Neural progenitor cell (in vitro differentiated cells): ENCODE measurements around the gene AK1. TPM values are rescaled to one million over a fixed set of nuclear protein-coding genes. Genes with fewer than 3 reads are reported as not detected.

ENCODE experiments used
- DNase-seq: peaks from one replicate; pipeline ENCODE4 v3.0.0-alpha.2; 2016; ENCODE audit warnings: low spot score
- H2AFZ ChIP-seq: fragments of 200-600 bp; sonication (generic); replicated peaks from 2 replicates; pipeline ENCODE4 v1.6.1; 2016; ENCODE audit warnings: antibody characterized with exemption
- H3F3A ChIP-seq: fragments of 200-600 bp; sonication (generic); 2 replicates; pipeline ENCODE4 v1.6.1; 2016; ENCODE audit warnings: antibody characterized with exemption, low read depth
- H3K27ac ChIP-seq: fragments of 200-600 bp; sonication (generic); 2 replicates; pipeline ENCODE4 v1.5.1; 2016; ENCODE audit warnings: mild to moderate bottlenecking
- H3K27me3 ChIP-seq: fragments of 200-600 bp; sonication (generic); 2 replicates; pipeline ENCODE4 v1.6.1; 2016; ENCODE audit warnings: mild to moderate bottlenecking, moderate library complexity
- H3K36me3 ChIP-seq: fragments of 200-600 bp; sonication (generic); 2 replicates; pipeline ENCODE4 v1.5.1; 2016
- H3K4me1 ChIP-seq: fragments of 200-600 bp; sonication (generic); 2 replicates; pipeline ENCODE4 v1.6.1; 2016; ENCODE audit warnings: mixed run types
- H3K4me2 ChIP-seq: fragments of 200-600 bp; sonication (generic); 2 replicates; pipeline ENCODE4 v1.6.1; 2016
- H3K4me3 ChIP-seq: fragments of 200-600 bp; sonication (generic); 2 replicates; pipeline ENCODE4 v1.5.1; 2016
- H3K79me2 ChIP-seq: fragments of 200-600 bp; sonication (generic); 2 replicates; pipeline ENCODE4 v1.6.1; 2016; ENCODE audit warnings: low read depth
- H3K9ac ChIP-seq: fragments of 200-600 bp; sonication (generic); 2 replicates; pipeline ENCODE4 v1.6.1; 2016
- H3K9me3 ChIP-seq: fragments of 200-600 bp; sonication (generic); 2 replicates; pipeline ENCODE4 v1.5.1; 2016; ENCODE audit warnings: low read depth
- H4K20me1 ChIP-seq: fragments of 200-600 bp; sonication (generic); 2 replicates; pipeline ENCODE4 v1.6.1; 2016; ENCODE audit warnings: low read depth
- H3K27ac Mint-ChIP-seq: 3 replicates; pipeline ENCODE4 v1.8.0; 2021; ENCODE audit warnings: mixed read lengths
- H3K27me3 Mint-ChIP-seq: 2 replicates; pipeline ENCODE4 v1.8.0; 2022; ENCODE audit warnings: low read depth, mild to moderate bottlenecking, inconsistent platforms, moderate library complexity, mixed read lengths; ENCODE audit not compliant: insufficient read depth
- H3K36me3 Mint-ChIP-seq: 3 replicates; pipeline ENCODE4 v1.8.0; 2021; ENCODE audit warnings: mixed read lengths
- H3K4me1 Mint-ChIP-seq: 3 replicates; pipeline ENCODE4 v1.8.0; 2021; ENCODE audit warnings: mixed read lengths
- H3K4me3 Mint-ChIP-seq: 3 replicates; pipeline ENCODE4 v1.8.0; 2021; ENCODE audit warnings: mild to moderate bottlenecking, moderate library complexity, mixed read lengths
- H3K9me3 Mint-ChIP-seq: 3 replicates; pipeline ENCODE4 v1.8.0; 2020; ENCODE audit warnings: mixed read lengths
- CTCF ChIP-seq: fragments of 200-600 bp; sonication (generic); IDR thresholded peaks from 2 replicates; pipeline ENCODE4 v1.5.1; 2017; ENCODE audit warnings: antibody characterized with exemption, mild to moderate bottlenecking
- EZH2 ChIP-seq: fragments of 200-600 bp; sonication (generic); IDR thresholded peaks from 2 replicates; pipeline ENCODE4 v1.6.1; 2017; ENCODE audit warnings: antibody characterized with exemption, mild to moderate bottlenecking, moderate library complexity
- EZH2phosphoT487 ChIP-seq: fragments of 200-600 bp; sonication (generic); IDR thresholded peaks from 2 replicates; pipeline ENCODE4 v1.6.1; 2017; ENCODE audit warnings: antibody characterized with exemption
- total RNA-seq: library from RNA; depleted of rRNA; stranded (reverse); fragments of >200 nt; gene quantifications from 2 replicates; pipeline ENCODE4 v1.2.3, GENCODE V29; 2015; ENCODE audit warnings: low replicate concordance

Gene AK1
- total RNA-seq, 1 donor from 2014 or later: 25.6 TPM

- Histone ChIP-seq H3K36me3 (no peaks in the 10 kb centered on the region), H3K79me2 (no peaks in the 10 kb centered on the region), H3K4me3 (no peak overlapping the region), H3K4me2 (no peak overlapping the region), H3F3A (peaks cover 15% of the 10 kb centered on the region), H3K9me3 (no peaks in the 10 kb centered on the region), H4K20me1 (no peaks in the 10 kb centered on the region), H3K4me1 (peaks cover 19% of the 10 kb centered on the region), H3K9ac (no peak overlapping the region), H3K27me3 (no peaks in the 10 kb centered on the region), H3K27ac (no peak overlapping the region), H2AFZ (no peak overlapping the region)
- Mint-ChIP-seq H3K27ac (no peak overlapping the region), H3K4me1 (peaks cover 59% of the 10 kb centered on the region), H3K27me3 (peaks cover 16% of the 10 kb centered on the region), H3K4me3 (no peak overlapping the region), H3K9me3 (no peaks in the 10 kb centered on the region), H3K36me3 (no peaks in the 10 kb centered on the region)
- DNase-seq: no peak
- TF ChIP-seq EZH2: no peak
- TF ChIP-seq CTCF: no peak
- TF ChIP-seq EZH2phosphoT487: no peak
These were observed 1.3 kb downstream of the AK1 start for GRCh38 chr9:127876026-127876763.

- H3K4me1 ChIP-seq: peaks cover 19% of the 10 kb centered on the region
- no peaks in the 10 kb centered on the region for H3K79me2 ChIP-seq
- no peak for DNase-seq
- Mint-ChIP-seq H3K4me3 (peak overlapping the region; percentile 75), H3K27me3 (peaks cover 16% of the 10 kb centered on the region), H3K9me3 (no peaks in the 10 kb centered on the region), H3K27ac (peak overlapping the region; percentile 95), H3K4me1 (peaks cover 59% of the 10 kb centered on the region), H3K36me3 (no peaks in the 10 kb centered on the region)
- H3K27ac ChIP-seq: no peak overlapping the region
- H3K9ac ChIP-seq: peak overlapping the region; percentile 13
- no peak overlapping the region for H3K4me2 ChIP-seq
- no peaks in the 10 kb centered on the region for H3K27me3 ChIP-seq
- no peaks in the 10 kb centered on the region for H3K36me3 ChIP-seq
- H3K4me3 ChIP-seq: no peak overlapping the region
- H2AFZ ChIP-seq: no peak overlapping the region
- no peaks in the 10 kb centered on the region for H4K20me1 ChIP-seq
- peaks cover 15% of the 10 kb centered on the region for H3F3A ChIP-seq
- H3K9me3 ChIP-seq: no peaks in the 10 kb centered on the region
- TF ChIP-seq EZH2phosphoT487 (no peak), EZH2 (no peak)
These were observed 2.0 kb downstream of the AK1 start for GRCh38 chr9:127875306-127875966.

GRCh38 chr9:127874301-127875221 lies 2.9 kb downstream of the AK1 start:
- Histone ChIP-seq H3K4me1 (peaks cover 19% of the 10 kb centered on the region), H3K36me3 (no peaks in the 10 kb centered on the region)

More at GRCh38 chr9:127874301-127875221, 2.9 kb downstream of the AK1 start:
- no peaks in the 10 kb centered on the region for H3K27me3 ChIP-seq
- no peak overlapping the region for H3K9ac ChIP-seq
- H4K20me1 ChIP-seq: no peaks in the 10 kb centered on the region
- Mint-ChIP-seq H3K4me1 (peaks cover 59% of the 10 kb centered on the region), H3K36me3 (no peaks in the 10 kb centered on the region), H3K27me3 (peaks cover 16% of the 10 kb centered on the region), H3K27ac (peak overlapping the region; percentile 57), H3K4me3 (no peak overlapping the region), H3K9me3 (no peaks in the 10 kb centered on the region)
- no peak overlapping the region for H2AFZ ChIP-seq
- no peaks in the 10 kb centered on the region for H3K79me2 ChIP-seq
- TF ChIP-seq EZH2: no peak
- TF ChIP-seq EZH2phosphoT487: no peak
- TF ChIP-seq CTCF: no peak
- no peak overlapping the region for H3K4me2 ChIP-seq
- peaks cover 15% of the 10 kb centered on the region for H3F3A ChIP-seq
- no peaks in the 10 kb centered on the region for H3K9me3 ChIP-seq
- DNase-seq: no peak
- H3K27ac ChIP-seq: no peak overlapping the region
- no peak overlapping the region for H3K4me3 ChIP-seq
